Transverse colon (tissue), 4 donors: Measurements from ENCODE around the gene ALS2CL. TPM values are rescaled to one million over a fixed set of nuclear protein-coding genes. Genes with fewer than 3 reads are reported as not detected.

ENCODE experiments used
- DNase-seq: peaks from one replicate; pipeline ENCODE4 v3.0.0-alpha.2; 2019
- H3K27ac ChIP-seq, 4 donors: fragments of 200-600 bp; sonication (generic); 2 replicates each; pipeline ENCODE4 v1.5.1; 2016 to 2018; ENCODE audit warnings: inconsistent platforms in 4 of 4
- H3K27me3 ChIP-seq: fragments of 200-600 bp; sonication (generic); 2 replicates; pipeline ENCODE4 v1.5.1; 2017; ENCODE audit warnings: inconsistent platforms
- H3K36me3 ChIP-seq, 4 donors: fragments of 200-600 bp; sonication (generic); 2 replicates each; pipeline ENCODE4 v1.5.1; 2017 to 2019; ENCODE audit warnings: inconsistent platforms in 4 of 4
- H3K4me1 ChIP-seq, 4 donors: fragments of 200-600 bp; sonication (generic); 2 replicates each; pipeline ENCODE4 v1.5.1; 2017 to 2020; ENCODE audit warnings: inconsistent platforms in 4 of 4
- H3K4me3 ChIP-seq, 4 donors: fragments of 200-600 bp; sonication (generic); 1 replicate in 1 of 4; 2 replicates in 3 of 4; pipeline versions ENCODE4 v1.5.1 to v1.6.1; 2017 to 2019; ENCODE audit warnings: inconsistent platforms in 4 of 4
- H3K9me3 ChIP-seq, 2 donors: fragments of 200-600 bp; sonication (generic); 2 replicates each; pipeline ENCODE4 v1.5.1; 2017 to 2019; ENCODE audit warnings: inconsistent platforms in 2 of 2
- CTCF ChIP-seq, 5 experiments: fragments of 200-600 bp in 3 of 5; fragments of 450-650 bp in 2 of 5; sonication (generic) in 3 of 5; IDR thresholded peaks; 1 replicate in 2 of 5; 2 replicates in 3 of 5; pipeline ENCODE4 v1.5.1; 2016 to 2017; ENCODE audit warnings: antibody characterized with exemption in 5 of 5, inconsistent platforms in 3 of 5, mild to moderate bottlenecking in 2 of 5, moderate library complexity in 1 of 5
- EP300 ChIP-seq: sonication (generic); formaldehyde crosslinking; IDR thresholded peaks from one replicate; pipeline ENCODE4 v1.6.1; 2017; ENCODE audit warnings: antibody characterized with exemption, low read depth
- POLR2A ChIP-seq: fragments of 450-650 bp; IDR thresholded peaks from one replicate; pipeline ENCODE4 v1.6.1; 2016; ENCODE audit warnings: antibody characterized with exemption, mild to moderate bottlenecking, moderate library complexity
- POLR2AphosphoS5 ChIP-seq, 3 donors: sonication (generic); formaldehyde crosslinking; IDR thresholded peaks; one replicate each; pipeline ENCODE4 v1.6.1; 2016; ENCODE audit warnings: antibody characterized with exemption in 3 of 3
- WGBS, 2 donors: methylation state at CpG; one replicate each; pipeline ENCODE4 v1.1.5; 2018; ENCODE audit warnings: low coverage in 1 of 2; 5-methylcytosine and 5-hydroxymethylcytosine counted together
- in situ Hi-C, 4 donors: fragments of 200-750 bp; cut with MboI; loops; one replicate each; pipeline versions ENCODE4 v1.15.0 to v1.15.1; 2017; ENCODE audit warnings: low sequenced_read_pairs in 3 of 4, low pct_ligation_motif_present in 1 of 4, low pct_unique_long_range_greater_than_20kb in 1 of 4
- intact Hi-C: fragments of 100-400 bp; cut with DNase I; formaldehyde crosslinking; loops from one replicate; pipeline ENCODE4 v1.15.1; 2023; ENCODE audit warnings: low total_unique reads
- total RNA-seq, 4 donors: library from RNA; depleted of rRNA; stranded (reverse); fragments of >200 nt; gene quantifications; one replicate each; pipeline ENCODE4 v1.1.0, GENCODE V29; 2016

Gene ALS2CL
- total RNA-seq, 4 donors from 2014 or later, result 67.5 to 212 (median 116) TPM

- peak; percentile 92 for DNase-seq
- H3K36me3 ChIP-seq, result no peaks in the 10 kb centered on the region
- H3K27ac ChIP-seq, result peak overlapping the region; percentile 70 to 91 (median 86)
- peaks cover 11 to 60% (median 36%) of the 10 kb centered on the region in 4 donors for H3K4me1 ChIP-seq
- intact Hi-C loops (no loop called here), in situ Hi-C loops (no loop called here)
- H3K4me3 ChIP-seq, result peak overlapping the region in 3 of 4 donors; percentile 58 to 78 (median 64)
- no peaks in the 10 kb centered on the region for H3K27me3 ChIP-seq
- 40 to 50% methylated on average over 2 to 10 of the region's 11 CpGs for WGBS, 2 donors
- TF ChIP-seq POLR2A (peak; percentile 78), CTCF (IDR thresholded peaks at IDR 0.05) (peak in 1 of 5 experiments; percentile 15), POLR2AphosphoS5 (IDR thresholded peaks at IDR 0.05) (peak; percentile 17 to 91 (median 84)), EP300 (no peak)
- H3K9me3 ChIP-seq, result no peaks in the 10 kb centered on the region
Observed at GRCh38 chr3:46692566-46692990, 901 bp downstream of the ALS2CL start.

- Histone ChIP-seq H3K9me3 (no peaks in the 10 kb centered on the region), H3K4me1 (peaks cover 11 to 48% (median 33%) of the 10 kb centered on the region in 4 donors), H3K36me3 (no peaks in the 10 kb centered on the region), H3K27ac (peak overlapping the region; percentile 48 to 91 (median 75)), H3K27me3 (no peaks in the 10 kb centered on the region), H3K4me3 (no peak overlapping the region)
- DNase-seq, result peak; percentile 83
- intact Hi-C loops, result no loop called here
- in situ Hi-C loops, result no loop called here
- WGBS, 2 donors, result 16% methylated on average over 5 of the region's 5 CpGs; no CpG with 5 or more reads in 1 of the 2 donors
- TF ChIP-seq CTCF (IDR thresholded peaks at IDR 0.05), result no peak
- TF ChIP-seq POLR2A, result peak; percentile 55
- peak in 1 of 3 donors; percentile 74 for TF ChIP-seq POLR2AphosphoS5 (IDR thresholded peaks at IDR 0.05)
- no peak for TF ChIP-seq EP300
Observed at GRCh38 chr3:46690798-46691197, 2.7 kb downstream of the ALS2CL start.

GRCh38 chr3:46685446-46685845 lies 8.0 kb downstream of the ALS2CL start:
- Histone ChIP-seq H3K27ac (no peak overlapping the region), H3K9me3 (no peaks in the 10 kb centered on the region), H3K27me3 (no peaks in the 10 kb centered on the region), H3K36me3 (no peaks in the 10 kb centered on the region), H3K4me3 (no peak overlapping the region), H3K4me1 (peaks cover 0 to 3% (median 2%) of the 10 kb centered on the region in 4 donors)
- 90% methylated on average over 9 of the region's 9 CpGs; no CpG with 5 or more reads in 1 of the 2 donors for WGBS, 2 donors
- TF ChIP-seq CTCF (IDR thresholded peaks at IDR 0.05), result no peak
- no peak for TF ChIP-seq EP300
- no peak for TF ChIP-seq POLR2AphosphoS5 (IDR thresholded peaks at IDR 0.05)
- TF ChIP-seq POLR2A, result no peak
- intact Hi-C loops (no loop called here), in situ Hi-C loops (no loop called here)
- DNase-seq, result no peak

- in situ Hi-C loops (no loop called here), intact Hi-C loops (no loop called here)
- H3K4me3 ChIP-seq, result no peak overlapping the region
- DNase-seq, result no peak
- H3K36me3 ChIP-seq, result no peaks in the 10 kb centered on the region
- no peaks in the 10 kb centered on the region for H3K4me1 ChIP-seq
- H3K27ac ChIP-seq, result no peak overlapping the region
- no peaks in the 10 kb centered on the region for H3K27me3 ChIP-seq
- WGBS, 2 donors, result 76% methylated on average over 2 of the region's 2 CpGs; no CpG with 5 or more reads in 1 of the 2 donors
- no peaks in the 10 kb centered on the region for H3K9me3 ChIP-seq
- TF ChIP-seq POLR2AphosphoS5 (IDR thresholded peaks at IDR 0.05) (no peak), POLR2A (no peak), CTCF (IDR thresholded peaks at IDR 0.05) (no peak), EP300 (no peak)
Observed at GRCh38 chr3:46684891-46685290, 8.6 kb downstream of the ALS2CL start.
